GM12875 (cell line): ENCODE data around the gene FOXO3.

Source experiments
- H3K4me3 ChIP-seq: one replicate; pipeline ENCODE4 v1.5.1; 2011; ENCODE audit warnings: low read depth, low read length, control low read depth
- TF ChIP-seq, protein P1 (sequence below): IDR thresholded peaks from 2 replicates; pipeline ENCODE4 v1.5.1; 2011; ENCODE audit warnings: low read depth, mild to moderate bottlenecking, control low read depth, inconsistent platforms, low read length, moderate library complexity, borderline replicate concordance; ENCODE audit not compliant: insufficient read depth

FOXO3 gene

DNA sequence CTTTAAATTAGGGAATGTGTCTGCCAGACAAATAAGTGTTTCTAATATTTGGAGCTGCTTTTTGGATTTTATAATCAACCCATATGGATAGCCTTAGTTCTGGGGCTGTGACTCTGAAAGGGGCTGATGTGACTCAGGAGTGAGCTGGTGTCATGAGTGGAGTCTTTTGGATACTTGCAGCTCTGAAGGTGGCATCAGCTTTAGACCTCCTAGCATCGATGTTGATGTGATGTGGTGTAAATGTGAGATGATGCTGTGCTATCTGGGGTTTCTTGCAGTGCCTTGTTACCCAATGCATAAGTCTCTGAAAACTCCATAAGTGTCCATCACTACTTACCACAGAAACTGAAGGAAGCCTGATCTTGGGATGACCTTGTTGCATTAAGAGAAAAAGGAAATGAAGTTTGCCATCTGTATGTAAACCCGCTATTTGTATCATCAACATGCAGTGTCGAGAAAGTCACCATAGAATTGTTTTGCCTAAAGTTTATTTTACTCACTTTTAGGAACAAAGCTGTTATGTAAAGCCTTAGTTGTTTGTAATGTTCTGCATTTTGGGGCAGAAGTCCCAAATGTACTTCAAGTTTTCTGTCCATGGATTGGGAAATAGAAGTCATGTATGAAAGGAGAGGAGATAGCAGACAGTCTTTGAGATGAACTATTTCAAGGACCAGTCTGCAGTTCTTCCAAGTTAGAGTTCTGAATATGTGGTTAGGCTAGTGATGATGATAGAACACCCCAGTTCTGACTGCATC lies 8.0 kb downstream of the FOXO3 start:
- TF ChIP-seq, protein P1, sequence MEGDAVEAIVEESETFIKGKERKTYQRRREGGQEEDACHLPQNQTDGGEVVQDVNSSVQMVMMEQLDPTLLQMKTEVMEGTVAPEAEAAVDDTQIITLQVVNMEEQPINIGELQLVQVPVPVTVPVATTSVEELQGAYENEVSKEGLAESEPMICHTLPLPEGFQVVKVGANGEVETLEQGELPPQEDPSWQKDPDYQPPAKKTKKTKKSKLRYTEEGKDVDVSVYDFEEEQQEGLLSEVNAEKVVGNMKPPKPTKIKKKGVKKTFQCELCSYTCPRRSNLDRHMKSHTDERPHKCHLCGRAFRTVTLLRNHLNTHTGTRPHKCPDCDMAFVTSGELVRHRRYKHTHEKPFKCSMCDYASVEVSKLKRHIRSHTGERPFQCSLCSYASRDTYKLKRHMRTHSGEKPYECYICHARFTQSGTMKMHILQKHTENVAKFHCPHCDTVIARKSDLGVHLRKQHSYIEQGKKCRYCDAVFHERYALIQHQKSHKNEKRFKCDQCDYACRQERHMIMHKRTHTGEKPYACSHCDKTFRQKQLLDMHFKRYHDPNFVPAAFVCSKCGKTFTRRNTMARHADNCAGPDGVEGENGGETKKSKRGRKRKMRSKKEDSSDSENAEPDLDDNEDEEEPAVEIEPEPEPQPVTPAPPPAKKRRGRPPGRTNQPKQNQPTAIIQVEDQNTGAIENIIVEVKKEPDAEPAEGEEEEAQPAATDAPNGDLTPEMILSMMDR = no peak
- H3K4me3 ChIP-seq = no peak overlapping the region

GRCh38 chr6:108570517-108570916 lies 9.8 kb downstream of the FOXO3 start:
- TF ChIP-seq, protein P1 = no peak
- H3K4me3 ChIP-seq = no peak overlapping the region

GRCh38 chr6:108574457-108575141 lies 13.9 kb downstream of the FOXO3 start:
- no peak overlapping the region for H3K4me3 ChIP-seq
- TF ChIP-seq, protein P1 = no peak

- H3K4me3 ChIP-seq = no peak overlapping the region
- TF ChIP-seq, protein P1 = no peak
These were observed 15.3 kb downstream of the FOXO3 start for GRCh38 chr6:108575905-108576494.

DNA sequence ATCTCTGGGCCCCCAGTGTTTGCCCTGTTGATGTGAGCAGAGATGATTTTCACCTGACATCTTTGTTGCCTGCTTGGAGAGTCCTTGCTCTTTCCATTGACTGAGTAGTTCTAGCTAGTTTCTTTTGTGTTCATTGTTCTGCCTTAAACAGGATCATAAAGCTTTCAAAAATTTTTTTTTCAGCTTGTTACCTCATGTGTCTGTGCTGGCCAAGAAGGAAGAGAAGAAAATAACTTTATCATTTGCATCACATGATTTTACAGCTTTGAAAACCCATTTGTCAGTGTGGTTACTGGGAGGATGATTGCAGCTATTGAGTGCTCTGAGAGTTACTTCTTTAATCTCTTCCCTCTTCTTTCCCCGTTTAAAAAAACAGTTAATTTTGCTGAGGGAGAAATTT lies 16.0 kb downstream of the FOXO3 start:
- no peak overlapping the region for H3K4me3 ChIP-seq
- TF ChIP-seq, protein P1 = no peak

GRCh38 chr6:108578166-108578565 lies 17.4 kb downstream of the FOXO3 start:
- TF ChIP-seq, protein P1 = no peak
- H3K4me3 ChIP-seq = no peak overlapping the region
